SK-N-SH treated with all-trans-retinoic acid at 6 μM for 48 hours (cell line): ENCODE measurements around the gene TRABD2A.

Experiments
- ATAC-seq: fragments of 200-7000 bp; cut with Tn5 transposase; 3 replicates; pipeline ENCODE4 v1.9.1; 2020; ENCODE audit warnings: mild to moderate bottlenecking, moderate library complexity
- ARNTL ChIP-seq: fragments of 450-650 bp; formaldehyde crosslinking; IDR thresholded peaks from 2 replicates; pipeline ENCODE4 v1.5.0; 2020; ENCODE audit warnings: low read depth, mild to moderate bottlenecking, moderate library complexity, borderline replicate concordance
- BACH2 ChIP-seq: fragments of 250-450 bp; sonication (Bioruptor Pico); IDR thresholded peaks from 2 replicates; pipeline ENCODE4 v1.9.0; 2021; ENCODE audit warnings: mild to moderate bottlenecking, borderline replicate concordance
- CSDC2 ChIP-seq: fragments of 250-450 bp; sonication (Bioruptor Pico); IDR thresholded peaks from 2 replicates; pipeline ENCODE4 v1.5.0; 2020; ENCODE audit warnings: mild to moderate bottlenecking, moderate library complexity
- CSRNP3 ChIP-seq: fragments of 250-450 bp; sonication (Bioruptor Pico); IDR thresholded peaks from 2 replicates; pipeline ENCODE4 v1.5.1; 2021; ENCODE audit warnings: mild to moderate bottlenecking, moderate library complexity
- GLIS3 ChIP-seq: fragments of 250-450 bp; sonication (Bioruptor Pico); IDR thresholded peaks from 2 replicates; pipeline ENCODE4 v1.5.0; 2020; ENCODE audit warnings: mild to moderate bottlenecking, moderate library complexity
- ISL1 ChIP-seq: fragments of 250-450 bp; sonication (Bioruptor Pico); IDR thresholded peaks from 2 replicates; pipeline ENCODE4 v2.1.2; 2022; ENCODE audit warnings: mild to moderate bottlenecking, moderate library complexity
- OSR1 ChIP-seq: fragments of 250-450 bp; sonication (Bioruptor Pico); IDR thresholded peaks from 2 replicates; pipeline ENCODE4 v1.8.0; 2022; ENCODE audit warnings: moderate library complexity, mild to moderate bottlenecking, inconsistent platforms
- PATZ1 ChIP-seq: fragments of 250-450 bp; sonication (Bioruptor Pico); IDR thresholded peaks from 2 replicates; pipeline ENCODE4 v1.8.0; 2020; ENCODE audit warnings: mild to moderate bottlenecking, moderate library complexity, borderline replicate concordance
- POU6F1 ChIP-seq: fragments of 250-450 bp; sonication (Bioruptor Pico); IDR thresholded peaks from 2 replicates; pipeline ENCODE4 v1.8.0; 2021; ENCODE audit warnings: low read depth, mild to moderate bottlenecking, moderate library complexity, borderline replicate concordance
- PPARA ChIP-seq: fragments of 250-450 bp; sonication (Bioruptor Pico); IDR thresholded peaks from 2 replicates; pipeline ENCODE4 v1.5.0; 2020; ENCODE audit warnings: mild to moderate bottlenecking, borderline replicate concordance
- RARB ChIP-seq: fragments of 250-450 bp; sonication (Bioruptor Pico); IDR thresholded peaks from 2 replicates; pipeline ENCODE4 v1.8.0; 2021; ENCODE audit warnings: mild to moderate bottlenecking, moderate library complexity
- SNAI2 ChIP-seq: fragments of 250-450 bp; sonication (Bioruptor Pico); IDR thresholded peaks from 2 replicates; pipeline ENCODE4 v1.5.0; 2020; ENCODE audit warnings: mild to moderate bottlenecking, moderate library complexity
- TCF4 ChIP-seq: fragments of 250-450 bp; sonication (Bioruptor Pico); IDR thresholded peaks from 2 replicates; pipeline ENCODE4 v1.8.0; 2021; ENCODE audit warnings: mild to moderate bottlenecking, moderate library complexity, borderline replicate concordance
- TOX ChIP-seq: fragments of 250-450 bp; sonication (Bioruptor Pico); IDR thresholded peaks from 2 replicates; pipeline ENCODE4 v1.8.0; 2021; ENCODE audit warnings: mild to moderate bottlenecking, moderate library complexity, borderline replicate concordance
- ZFP3 ChIP-seq: fragments of 250-450 bp; sonication (Bioruptor Pico); IDR thresholded peaks from 2 replicates; pipeline ENCODE4 v1.5.0; 2020; ENCODE audit warnings: mild to moderate bottlenecking, moderate library complexity
- ZFP30 ChIP-seq: fragments of 450-650 bp; formaldehyde crosslinking; IDR thresholded peaks from 2 replicates; pipeline ENCODE4 v1.5.0; 2022; ENCODE audit warnings: mild to moderate bottlenecking, moderate library complexity
- ZNF565 ChIP-seq: fragments of 450-650 bp; formaldehyde crosslinking; conservative IDR thresholded peaks from 2 replicates; pipeline ENCODE4 v1.5.0; 2020; ENCODE audit warnings: low read depth, mild to moderate bottlenecking, moderate library complexity
- ZNF70 ChIP-seq: fragments of 450-650 bp; formaldehyde crosslinking; IDR thresholded peaks from 2 replicates; pipeline ENCODE4 v1.5.0; 2020; ENCODE audit warnings: mild to moderate bottlenecking, moderate library complexity
- ZNF8 ChIP-seq: fragments of 450-650 bp; formaldehyde crosslinking; IDR thresholded peaks from 2 replicates; pipeline ENCODE4 v1.5.0; 2020; ENCODE audit warnings: mild to moderate bottlenecking, moderate library complexity
- TF ChIP-seq, protein P1 (sequence below): fragments of 250-450 bp; sonication (Bioruptor Pico); IDR thresholded peaks from 2 replicates; pipeline ENCODE4 v1.5.1; 2020; ENCODE audit warnings: low read depth, mild to moderate bottlenecking, moderate library complexity
- TF ChIP-seq, protein P2 (sequence below): fragments of 250-450 bp; sonication (Bioruptor Pico); IDR thresholded peaks from 2 replicates; pipeline ENCODE4 v1.5.0; 2020; ENCODE audit warnings: mild to moderate bottlenecking, moderate library complexity

The TRABD2A gene

GRCh38 chr2:84788498-84788897 is 92.4 kb downstream of the TRABD2A start:
- no peak for ATAC-seq
- TF ChIP-seq TCF4 (CRISPR knock-in tag) (no peak), BACH2 (CRISPR knock-in tag) (no peak), ZNF70 (CRISPR knock-in tag) (no peak), GLIS3 (no peak), POU6F1 (CRISPR knock-in tag) (no peak), PATZ1 (CRISPR knock-in tag) (no peak), ZFP30 (CRISPR knock-in tag) (no peak), SNAI2 (CRISPR knock-in tag) (no peak), CSRNP3 (CRISPR knock-in tag) (no peak), RARB (no peak), CSDC2 (CRISPR knock-in tag) (no peak), TOX (no peak), PPARA (no peak), ZFP3 (CRISPR knock-in tag) (no peak), ZNF8 (CRISPR knock-in tag) (no peak), ARNTL (CRISPR knock-in tag) (no peak), ISL1 (CRISPR knock-in tag) (no peak)
- TF ChIP-seq, protein P1, sequence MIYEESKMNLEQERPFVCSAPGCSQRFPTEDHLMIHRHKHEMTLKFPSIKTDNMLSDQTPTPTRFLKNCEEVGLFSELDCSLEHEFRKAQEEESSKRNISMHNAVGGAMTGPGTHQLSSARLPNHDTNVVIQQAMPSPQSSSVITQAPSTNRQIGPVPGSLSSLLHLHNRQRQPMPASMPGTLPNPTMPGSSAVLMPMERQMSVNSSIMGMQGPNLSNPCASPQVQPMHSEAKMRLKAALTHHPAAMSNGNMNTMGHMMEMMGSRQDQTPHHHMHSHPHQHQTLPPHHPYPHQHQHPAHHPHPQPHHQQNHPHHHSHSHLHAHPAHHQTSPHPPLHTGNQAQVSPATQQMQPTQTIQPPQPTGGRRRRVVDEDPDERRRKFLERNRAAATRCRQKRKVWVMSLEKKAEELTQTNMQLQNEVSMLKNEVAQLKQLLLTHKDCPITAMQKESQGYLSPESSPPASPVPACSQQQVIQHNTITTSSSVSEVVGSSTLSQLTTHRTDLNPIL (CRISPR knock-in tag): no peak
- TF ChIP-seq, protein P2, sequence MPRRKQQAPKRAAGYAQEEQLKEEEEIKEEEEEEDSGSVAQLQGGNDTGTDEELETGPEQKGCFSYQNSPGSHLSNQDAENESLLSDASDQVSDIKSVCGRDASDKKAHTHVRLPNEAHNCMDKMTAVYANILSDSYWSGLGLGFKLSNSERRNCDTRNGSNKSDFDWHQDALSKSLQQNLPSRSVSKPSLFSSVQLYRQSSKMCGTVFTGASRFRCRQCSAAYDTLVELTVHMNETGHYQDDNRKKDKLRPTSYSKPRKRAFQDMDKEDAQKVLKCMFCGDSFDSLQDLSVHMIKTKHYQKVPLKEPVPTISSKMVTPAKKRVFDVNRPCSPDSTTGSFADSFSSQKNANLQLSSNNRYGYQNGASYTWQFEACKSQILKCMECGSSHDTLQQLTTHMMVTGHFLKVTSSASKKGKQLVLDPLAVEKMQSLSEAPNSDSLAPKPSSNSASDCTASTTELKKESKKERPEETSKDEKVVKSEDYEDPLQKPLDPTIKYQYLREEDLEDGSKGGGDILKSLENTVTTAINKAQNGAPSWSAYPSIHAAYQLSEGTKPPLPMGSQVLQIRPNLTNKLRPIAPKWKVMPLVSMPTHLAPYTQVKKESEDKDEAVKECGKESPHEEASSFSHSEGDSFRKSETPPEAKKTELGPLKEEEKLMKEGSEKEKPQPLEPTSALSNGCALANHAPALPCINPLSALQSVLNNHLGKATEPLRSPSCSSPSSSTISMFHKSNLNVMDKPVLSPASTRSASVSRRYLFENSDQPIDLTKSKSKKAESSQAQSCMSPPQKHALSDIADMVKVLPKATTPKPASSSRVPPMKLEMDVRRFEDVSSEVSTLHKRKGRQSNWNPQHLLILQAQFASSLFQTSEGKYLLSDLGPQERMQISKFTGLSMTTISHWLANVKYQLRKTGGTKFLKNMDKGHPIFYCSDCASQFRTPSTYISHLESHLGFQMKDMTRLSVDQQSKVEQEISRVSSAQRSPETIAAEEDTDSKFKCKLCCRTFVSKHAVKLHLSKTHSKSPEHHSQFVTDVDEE: no peak

- no peak for ATAC-seq
- TF ChIP-seq ZFP30 (CRISPR knock-in tag) (no peak), ARNTL (CRISPR knock-in tag) (no peak), PPARA (no peak), GLIS3 (no peak), POU6F1 (CRISPR knock-in tag) (no peak), OSR1 (no peak), RARB (no peak), ZNF565 (CRISPR knock-in tag) (no peak), PATZ1 (CRISPR knock-in tag) (no peak), ZNF70 (CRISPR knock-in tag) (no peak), SNAI2 (CRISPR knock-in tag) (no peak), ISL1 (CRISPR knock-in tag) (no peak), ZNF8 (CRISPR knock-in tag) (no peak)
- TF ChIP-seq, protein P1 (CRISPR knock-in tag): no peak
- TF ChIP-seq, protein P2: no peak
Observed at GRCh38 chr2:84788027-84788426, 92.9 kb downstream of the TRABD2A start.
